IMR-90 (cell line): ENCODE results near the gene MTCL1. TPM values are rescaled to one million over a fixed set of nuclear protein-coding genes. Genes with fewer than 3 reads are reported as not detected.

ENCODE experiments used
- ATAC-seq: fragments of 200-7000 bp; cut with Tn5 transposase; 2 replicates; pipeline ENCODE4 v1.9.1; 2020; ENCODE audit warnings: low read depth, mild to moderate bottlenecking, moderate library complexity
- BruUV-seq: library from RNA; stranded (reverse); fragments of 400-500 nt; replicated peaks from 2 replicates; lab custom pipeline; 2021; lab: Mats Ljungman, UMichigan
- CTCF ChIA-PET: fragments of 300-600 bp; formaldehyde crosslinking; extraction: SDS; loops from one replicate; lab custom pipeline; 2021; ENCODE audit warnings: antibody characterized with exemption; lab: Yijun Ruan, JAX
- POLR2A ChIA-PET: fragments of 300-600 bp; sonication (Branson Sonifier 250); formaldehyde crosslinking; loops from one replicate; lab custom pipeline; 2022; ENCODE audit warnings: antibody characterized with exemption; ENCODE audit not compliant: unreplicated experiment; lab: Charles Lee
- DNase-seq: peaks from one replicate; pipeline ENCODE4 v3.0.0; 2013
- H2AFZ ChIP-seq: replicated peaks from 2 replicates; pipeline ENCODE3; 2013; ENCODE audit warnings: low read length, mild to moderate bottlenecking; ENCODE audit not compliant: poor library complexity
- H2AK5ac ChIP-seq: 2 replicates; pipeline ENCODE4 v1.6.1; 2013; ENCODE audit warnings: low read depth, low read length, inconsistent platforms
- H2AK9ac ChIP-seq: replicated peaks from 2 replicates; pipeline ENCODE3; 2013; ENCODE audit warnings: mild to moderate bottlenecking, low read depth, low read length, moderate library complexity; ENCODE audit not compliant: poor library complexity
- H2BK120ac ChIP-seq: 2 replicates; pipeline ENCODE4 v1.6.1; 2013; ENCODE audit warnings: low read depth, low read length, inconsistent platforms
- H2BK15ac ChIP-seq: 3 replicates; pipeline ENCODE4 v1.6.1; 2013; ENCODE audit warnings: low read depth, low read length, inconsistent platforms
- H2BK20ac ChIP-seq: 2 replicates; pipeline ENCODE4 v1.6.1; 2013; ENCODE audit warnings: low read depth, mild to moderate bottlenecking, inconsistent platforms, low read length, moderate library complexity
- H2BK5ac ChIP-seq: 2 replicates; pipeline ENCODE4 v1.6.1; 2013; ENCODE audit warnings: mild to moderate bottlenecking, low read depth, low read length, inconsistent platforms; ENCODE audit not compliant: poor library complexity, severe bottlenecking
- H3K14ac ChIP-seq: replicated peaks from 2 replicates; pipeline ENCODE4 v1.6.1; 2013; ENCODE audit warnings: low read depth, low read length, inconsistent platforms
- H3K18ac ChIP-seq: 2 replicates; pipeline ENCODE4 v1.6.1; 2013; ENCODE audit warnings: low read depth, low read length, control low read depth
- H3K23ac ChIP-seq: 2 replicates; pipeline ENCODE4 v1.6.1; 2013; ENCODE audit warnings: low read depth, low read length, inconsistent platforms
- H3K27ac ChIP-seq: 2 replicates; pipeline ENCODE4 v1.5.1; 2013; ENCODE audit warnings: mild to moderate bottlenecking, control low read depth, low read length; ENCODE audit not compliant: insufficient read depth
- H3K27me3 ChIP-seq: 2 replicates; pipeline ENCODE4 v1.6.1; 2013; ENCODE audit warnings: low read length; ENCODE audit not compliant: control insufficient read depth, insufficient read depth
- H3K36me3 ChIP-seq: 2 replicates; pipeline ENCODE4 v1.6.1; 2013; ENCODE audit warnings: low read length, mixed read lengths; ENCODE audit not compliant: control insufficient read depth, insufficient read depth
- H3K4ac ChIP-seq: 2 replicates; pipeline ENCODE4 v1.6.1; 2013; ENCODE audit warnings: low read depth, low read length, inconsistent platforms
- H3K4me1 ChIP-seq: 2 replicates; pipeline ENCODE4 v1.6.1; 2013; ENCODE audit warnings: low read length, mixed read lengths; ENCODE audit not compliant: control insufficient read depth, insufficient read depth
- H3K4me2 ChIP-seq: 2 replicates; pipeline ENCODE4 v1.6.1; 2013; ENCODE audit warnings: low read depth, mild to moderate bottlenecking, control low read depth, low read length, moderate library complexity
- H3K4me3 ChIP-seq: 2 replicates; pipeline ENCODE4 v1.5.1; 2013; ENCODE audit warnings: low read depth, mild to moderate bottlenecking, control low read depth, low read length, moderate library complexity; ENCODE audit not compliant: insufficient read depth
- H3K56ac ChIP-seq: 2 replicates; pipeline ENCODE4 v1.6.1; 2013; ENCODE audit warnings: low read length, inconsistent platforms; ENCODE audit not compliant: insufficient read depth; ENCODE audit errors: extremely low read depth
- H3K79me1 ChIP-seq, 2 experiments: 2 replicates each; pipeline ENCODE4 v1.6.1; 2013; ENCODE audit warnings: low read length in 2 of 2, inconsistent platforms in 1 of 2, low read depth in 1 of 2
- H3K9ac ChIP-seq: 2 replicates; pipeline ENCODE4 v1.6.1; 2013; ENCODE audit warnings: low read depth, low read length, control low read depth
- H3K9me1 ChIP-seq: 2 replicates; pipeline ENCODE4 v1.6.1; 2013; ENCODE audit warnings: low read length, inconsistent platforms; ENCODE audit not compliant: insufficient read depth
- H3K9me3 ChIP-seq: 2 replicates; pipeline ENCODE4 v1.6.1; 2013; ENCODE audit warnings: low read length; ENCODE audit not compliant: control insufficient read depth, insufficient read depth
- H4K20me1 ChIP-seq: 2 replicates; pipeline ENCODE4 v1.6.1; 2013; ENCODE audit warnings: low read length, inconsistent platforms; ENCODE audit not compliant: insufficient read depth
- H4K5ac ChIP-seq: 2 replicates; pipeline ENCODE4 v1.6.1; 2013; ENCODE audit warnings: mild to moderate bottlenecking, low read depth, low read length, control low read depth
- H4K8ac ChIP-seq, 2 experiments: 2 replicates each; pipeline ENCODE4 v1.6.1; 2013; ENCODE audit warnings: low read depth in 2 of 2, low read length in 2 of 2, control low read depth in 1 of 2, inconsistent platforms in 1 of 2
- H4K91ac ChIP-seq: 2 replicates; pipeline ENCODE4 v1.6.1; 2013; ENCODE audit warnings: low read depth, low read length, inconsistent platforms; ENCODE audit not compliant: insufficient read depth
- BHLHE40 ChIP-seq: fragments of 150-350 bp; IDR thresholded peaks from 2 replicates; pipeline ENCODE4 v1.6.1; 2016; ENCODE audit warnings: mild to moderate bottlenecking, low read depth, low read length
- CEBPB ChIP-seq: IDR thresholded peaks from 2 replicates; pipeline ENCODE4 v1.6.1; 2012; ENCODE audit warnings: low read depth, low read length, improper control_type of control experiment
- CHD1 ChIP-seq: IDR thresholded peaks from 2 replicates; pipeline ENCODE4 v1.6.1; 2012; ENCODE audit warnings: low read depth, low read length, improper control_type of control experiment
- CTCF ChIP-seq: conservative IDR thresholded peaks from 2 replicates; pipeline ENCODE4 v1.5.1; 2012; ENCODE audit warnings: mild to moderate bottlenecking, low read depth, low read length, improper control_type of control experiment
- ELK1 ChIP-seq: fragments of 150-350 bp; IDR thresholded peaks from 2 replicates; pipeline ENCODE4 v1.6.1; 2016; ENCODE audit warnings: low read depth, mild to moderate bottlenecking, low read length, moderate library complexity, borderline replicate concordance
- FOS ChIP-seq: fragments of 150-350 bp; IDR thresholded peaks from 2 replicates; pipeline ENCODE4 v1.6.1; 2016; ENCODE audit warnings: low read depth, low read length
- MAFK ChIP-seq: IDR thresholded peaks from 2 replicates; pipeline ENCODE4 v1.6.1; 2012; ENCODE audit warnings: low read depth, low read length, improper control_type of control experiment
- MAZ ChIP-seq: IDR thresholded peaks from 2 replicates; pipeline ENCODE4 v1.6.1; 2012; ENCODE audit warnings: low read depth, mild to moderate bottlenecking, low read length, improper control_type of control experiment, moderate library complexity, borderline replicate concordance
- MXI1 ChIP-seq: IDR thresholded peaks from 2 replicates; pipeline ENCODE4 v1.6.1; 2012; ENCODE audit warnings: low read depth, mild to moderate bottlenecking, low read length, moderate library complexity, borderline replicate concordance
- NFE2L2 ChIP-seq: fragments of 150-350 bp; IDR thresholded peaks from 2 replicates; pipeline ENCODE4 v1.6.1; 2016; ENCODE audit warnings: low read depth, mild to moderate bottlenecking, low read length
- POLR2A ChIP-seq: IDR thresholded peaks from 2 replicates; pipeline ENCODE4 v1.6.1; 2012; ENCODE audit warnings: mild to moderate bottlenecking, low read depth, low read length
- RAD21 ChIP-seq: IDR thresholded peaks from 2 replicates; pipeline ENCODE4 v1.6.1; 2012; ENCODE audit warnings: low read length, improper control_type of control experiment
- RCOR1 ChIP-seq: IDR thresholded peaks from 2 replicates; pipeline ENCODE4 v1.6.1; 2012; ENCODE audit warnings: mild to moderate bottlenecking, low read length, improper control_type of control experiment; ENCODE audit not compliant: insufficient replicate concordance
- RFX5 ChIP-seq: IDR thresholded peaks from 2 replicates; pipeline ENCODE4 v1.8.0; 2012; ENCODE audit warnings: low read depth, mild to moderate bottlenecking, low read length, moderate library complexity
- SMC3 ChIP-seq: fragments of 150-350 bp; IDR thresholded peaks from 2 replicates; pipeline ENCODE4 v1.6.1; 2016; ENCODE audit warnings: low read depth, mild to moderate bottlenecking, antibody characterized with exemption, low read length, moderate library complexity
- USF2 ChIP-seq: fragments of 150-350 bp; IDR thresholded peaks from 2 replicates; pipeline ENCODE4 v1.6.1; 2017; ENCODE audit warnings: mild to moderate bottlenecking, antibody characterized with exemption, low read length, low read depth
- WGBS, 2 experiments: methylation state at CpG; one replicate each; pipeline versions ENCODE4 v1.1.5 to v1.1.7; 2013; ENCODE audit warnings: missing lambda C conversion rate in 2 of 2; ENCODE audit not compliant: insufficient read length in 1 of 2; ENCODE audit errors: extremely low coverage in 2 of 2; 5-methylcytosine and 5-hydroxymethylcytosine counted together
- dilution Hi-C: fragments of 300-500 bp; cut with HindIII; formaldehyde crosslinking; loops from one replicate; pipeline ENCODE4 v1.14.3; 2018; ENCODE audit warnings: low sequenced_read_pairs; ENCODE audit not compliant: unreplicated experiment
- in situ Hi-C: fragments of 300-500 bp; cut with MboI; formaldehyde crosslinking; loops from 3 replicates; pipeline ENCODE4 v1.14.3; 2019; ENCODE audit warnings: low sequenced_read_pairs, inconsistent platforms, mixed read lengths
- intact Hi-C: fragments of 100-400 bp; cut with micrococcal nuclease; formaldehyde crosslinking; loops from 2 replicates; pipeline ENCODE4 v1.10.0; 2022
- polyA plus RNA-seq, 3 experiments: library from polyadenylated mRNA; depleted of rRNA; stranded (reverse); fragments of >200 nt; gene quantifications; 2 replicates each; pipeline ENCODE4 v1.2.3, GENCODE V29; 2012; ENCODE audit warnings: low replicate concordance in 1 of 3
- total RNA-seq: library from RNA; depleted of rRNA; stranded (reverse); fragments of >200 nt; gene quantifications from 2 replicates; pipeline ENCODE4 v1.2.3, GENCODE V29; 2012

Gene MTCL1
- total and polyA plus RNA-seq, 2 of the 4 experiments (the other 2 are of a cell fraction) = 29.0 to 45.3 TPM

- ChIA-PET CTCF (no interaction called here), POLR2A (no interaction called here)
- ATAC-seq (peak; percentile 46), DNase-seq (peak; percentile 72)
- Histone ChIP-seq H2BK15ac (0 out of 3 replicates have a peak overlapping the region, but pooled peaks have one; percentile 79), H2AFZ (no peak overlapping the region), H4K5ac (no peak overlapping the region), H2AK9ac (no peak overlapping the region), H4K91ac (no peak overlapping the region), H3K9me3 (no peaks in the 10 kb centered on the region), H3K14ac (no peak overlapping the region), H3K36me3 (no peaks in the 10 kb centered on the region), H3K9me1 (peaks cover 21% of the 10 kb centered on the region), H3K4me1 (peaks cover 11% of the 10 kb centered on the region), H2BK5ac (peak overlapping the region; percentile 68), H3K27me3 (no peaks in the 10 kb centered on the region), H2AK5ac (no peak overlapping the region), H3K79me1 (peaks cover 0 to 11% of the 10 kb centered on the region in 2 experiments; a peak in 1 of 4 replicates), H3K4me3 (no peak overlapping the region), H3K4me2 (no peak overlapping the region), H3K18ac (no peak overlapping the region; the same call in 1 of the 2 replicates), H3K4ac (no peak overlapping the region), H4K8ac (no peak overlapping the region; a peak in 1 of 4 replicates), H2BK120ac (peak overlapping the region; percentile 86; the same call in 1 of the 2 replicates), H3K27ac (no peak overlapping the region), H2BK20ac (no peak overlapping the region), H3K23ac (no peak overlapping the region), H3K9ac (no peak overlapping the region), H4K20me1 (no peaks in the 10 kb centered on the region; the same call in 1 of the 2 replicates), H3K56ac (no peak overlapping the region)
- in situ Hi-C loops (no loop called here), dilution Hi-C loops (no loop called here), intact Hi-C loops (no loop called here)
- 78% methylated on average over 1 of the region's 3 CpGs; no CpG with 5 or more reads in 1 of the 2 experiments for WGBS, 2 experiments
- no TSS peak for BruUV-seq
- TF ChIP-seq CEBPB (no peak), CTCF (no peak), ELK1 (no peak), POLR2A (no peak), MAFK (no peak), USF2 (no peak), NFE2L2 (no peak), BHLHE40 (no peak), MAZ (no peak), FOS (no peak), RFX5 (no peak), SMC3 (no peak), MXI1 (no peak), CHD1 (no peak), RCOR1 (no peak), RAD21 (no peak)
Measured at GRCh38 chr18:8667846-8668245, 37.5 kb upstream of the MTCL1 start.
